Measurements from ENCODE around the gene IL2.

IL2 gene

GRCh38 chr4:122489061-122489460 is 32.5 kb upstream of the IL2 start:
- no peak overlapping the region for H3K4me2 ChIP-seq (ENCODE audit: low read length)
- H3K36me3 ChIP-seq (ENCODE audit: control insufficient read depth, low read length), result no peaks in the 10 kb centered on the region
- no peak for TF ChIP-seq EZH2phosphoT487 (IDR thresholded peaks at IDR 0.05; ENCODE audit: borderline replicate concordance, low read length)
- no peak for TF ChIP-seq CTCF (IDR thresholded peaks at IDR 0.05; ENCODE audit: low read depth, low read length, poor library complexity, severe bottlenecking)
- H3K9me2 ChIP-seq (replicated peaks; ENCODE audit: control insufficient read depth, low read length), result no peaks in the 10 kb centered on the region
- no peaks in the 10 kb centered on the region for H4K20me1 ChIP-seq (ENCODE audit: control insufficient read depth, insufficient read depth, low read depth, low read length)
- H3K4me1 ChIP-seq (ENCODE audit: control insufficient read depth, low read length), result no peaks in the 10 kb centered on the region
- H3K9me3 ChIP-seq (ENCODE audit: control insufficient read depth, insufficient read depth, low read length), result peaks cover 7% of the 10 kb centered on the region; the same call in 1 of the 2 replicates
- H3K27ac ChIP-seq (ENCODE audit: low read depth, low read length), result no peak overlapping the region
- H3K79me2 ChIP-seq (ENCODE audit: control insufficient read depth, low read length), result no peaks in the 10 kb centered on the region
- no peak overlapping the region for H3K4me3 ChIP-seq (ENCODE audit: low read length)
- H3F3A ChIP-seq (ENCODE audit: control insufficient read depth, insufficient read depth), result no peaks in the 10 kb centered on the region
- no peaks in the 10 kb centered on the region for H3K27me3 ChIP-seq (ENCODE audit: control insufficient read depth, low read length)

- TF ChIP-seq CTCF (IDR thresholded peaks at IDR 0.05; ENCODE audit: low read depth, low read length, poor library complexity, severe bottlenecking) (no peak), EZH2phosphoT487 (IDR thresholded peaks at IDR 0.05; ENCODE audit: borderline replicate concordance, low read length) (no peak)
- no peak overlapping the region for H3K27ac ChIP-seq (ENCODE audit: low read depth, low read length)
- H3K9me3 ChIP-seq (ENCODE audit: control insufficient read depth, insufficient read depth, low read length), result no peaks in the 10 kb centered on the region
- H3K36me3 ChIP-seq (ENCODE audit: control insufficient read depth, low read length), result no peaks in the 10 kb centered on the region
- no peaks in the 10 kb centered on the region for H4K20me1 ChIP-seq (ENCODE audit: control insufficient read depth, insufficient read depth, low read depth, low read length)
- H3K4me2 ChIP-seq (ENCODE audit: low read length), result no peak overlapping the region
- no peaks in the 10 kb centered on the region for H3K9me2 ChIP-seq (replicated peaks; ENCODE audit: control insufficient read depth, low read length)
- no peaks in the 10 kb centered on the region for H3K4me1 ChIP-seq (ENCODE audit: control insufficient read depth, low read length)
- H3K27me3 ChIP-seq (ENCODE audit: control insufficient read depth, low read length), result no peaks in the 10 kb centered on the region
- no peaks in the 10 kb centered on the region for H3K79me2 ChIP-seq (ENCODE audit: control insufficient read depth, low read length)
- no peak overlapping the region for H3K4me3 ChIP-seq (ENCODE audit: low read length)
- no peaks in the 10 kb centered on the region for H3F3A ChIP-seq (ENCODE audit: control insufficient read depth, insufficient read depth)
These were observed 27.0 kb upstream of the IL2 start for GRCh38 chr4:122483481-122483880.

GRCh38 chr4:122481766-122482405 is 25.4 kb upstream of the IL2 start:
- H3K4me1 ChIP-seq (ENCODE audit: control insufficient read depth, low read length), result no peaks in the 10 kb centered on the region
- H4K20me1 ChIP-seq (ENCODE audit: control insufficient read depth, insufficient read depth, low read depth, low read length), result no peaks in the 10 kb centered on the region
- H3K4me3 ChIP-seq (ENCODE audit: low read length), result no peak overlapping the region
- no peaks in the 10 kb centered on the region for H3K9me3 ChIP-seq (ENCODE audit: control insufficient read depth, insufficient read depth, low read length)
- H3K79me2 ChIP-seq (ENCODE audit: control insufficient read depth, low read length), result no peaks in the 10 kb centered on the region
- H3K9me2 ChIP-seq (replicated peaks; ENCODE audit: control insufficient read depth, low read length), result no peaks in the 10 kb centered on the region
- no peak overlapping the region for H3K4me2 ChIP-seq (ENCODE audit: low read length)
- no peak overlapping the region for H3K27ac ChIP-seq (ENCODE audit: low read depth, low read length)
- no peaks in the 10 kb centered on the region for H3K36me3 ChIP-seq (ENCODE audit: control insufficient read depth, low read length)
- H3K27me3 ChIP-seq (ENCODE audit: control insufficient read depth, low read length), result no peaks in the 10 kb centered on the region
- H3F3A ChIP-seq (ENCODE audit: control insufficient read depth, insufficient read depth), result no peaks in the 10 kb centered on the region
- TF ChIP-seq CTCF (IDR thresholded peaks at IDR 0.05; ENCODE audit: low read depth, low read length, poor library complexity, severe bottlenecking), result no peak
- no peak for TF ChIP-seq EZH2phosphoT487 (IDR thresholded peaks at IDR 0.05; ENCODE audit: borderline replicate concordance, low read length)

Data from DOHH2 (cell line).